GM19099 (cell line): ENCODE data around the gene LASP1.

Experiments
- POLR2A ChIP-seq: IDR thresholded peaks from 3 replicates; pipeline ENCODE4 v1.6.1; 2011; ENCODE audit warnings: low read depth; ENCODE audit not compliant: insufficient read length; ENCODE audit errors: extremely low read depth

LASP1 gene

GRCh38 chr17:38869526-38870258 is at the start of gene LASP1:
LASP1 (plus strand) TSS chr17:38870058; CDS start chr17:38870190, 132 bp downstream.
- TF ChIP-seq POLR2A, result peak; percentile 98

GRCh38 chr17:38824899-38825761 is 44.7 kb upstream of the LASP1 start, which contains the start of gene CWC25:
CWC25 (minus strand) TSS chr17:38825321; CDS start chr17:38825183, 138 bp downstream.
- TF ChIP-seq POLR2A, result peak; percentile 92

GRCh38 chr17:38825762-38826247 is 44.1 kb upstream of the LASP1 start:
- no peak for TF ChIP-seq POLR2A

GRCh38 chr17:38844261-38844757 is 25.5 kb upstream of the LASP1 start:
- TF ChIP-seq POLR2A, result no peak

GRCh38 chr17:38848557-38848891 is 21.3 kb upstream of the LASP1 start:
- TF ChIP-seq POLR2A, result peak; percentile 9

- TF ChIP-seq POLR2A, result no peak
These were observed 20.8 kb upstream of the LASP1 start for GRCh38 chr17:38848939-38849605.

- TF ChIP-seq POLR2A, result no peak
These were observed 19.5 kb upstream of the LASP1 start for GRCh38 chr17:38850374-38850773.

GRCh38 chr17:38851434-38851833 is 18.4 kb upstream of the LASP1 start:
- TF ChIP-seq POLR2A, result no peak

GRCh38 chr17:38852771-38853291 is 17.0 kb upstream of the LASP1 start:
- no peak for TF ChIP-seq POLR2A

GRCh38 chr17:38853292-38854219 is 16.3 kb upstream of the LASP1 start, which contains the start of gene RPL23:
RPL23 (minus strand) TSS chr17:38853721; CDS start chr17:38853710, 11 bp downstream.
- peak; percentile 98 for TF ChIP-seq POLR2A

GRCh38 chr17:38857271-38857670 is 12.6 kb upstream of the LASP1 start:
- TF ChIP-seq POLR2A, result no peak

- TF ChIP-seq POLR2A, result no peak
These were observed 8.4 kb upstream of the LASP1 start for GRCh38 chr17:38861399-38861843.

GRCh38 chr17:38864636-38865398 is 5.0 kb upstream of the LASP1 start:
- no peak for TF ChIP-seq POLR2A
